ENCODE measurements around the gene MGAT4C.

DNA sequence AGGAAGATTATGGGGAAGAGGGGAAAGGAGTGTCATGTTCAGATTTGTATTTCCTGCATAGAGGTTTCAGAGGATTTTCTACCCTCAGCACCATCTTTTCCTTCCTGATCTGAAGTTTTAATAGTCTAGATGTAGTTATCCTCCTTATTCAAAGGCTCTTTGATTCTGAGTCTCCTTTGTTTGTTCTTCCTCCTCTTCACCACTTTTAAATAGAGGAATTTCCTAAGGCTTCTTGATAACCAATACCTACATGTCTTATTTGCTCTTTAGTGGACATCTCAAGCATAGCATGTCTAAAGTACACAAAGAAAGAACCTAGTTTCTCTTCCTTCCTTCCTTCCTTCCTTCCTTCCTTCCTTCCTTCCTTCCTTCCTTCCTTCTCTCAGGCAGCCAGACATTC, 8.3 kb downstream of the MGAT4C start:
- no peak for TF ChIP-seq POLR2A (IDR thresholded peaks at IDR 0.05)
- TF ChIP-seq, protein P1, sequence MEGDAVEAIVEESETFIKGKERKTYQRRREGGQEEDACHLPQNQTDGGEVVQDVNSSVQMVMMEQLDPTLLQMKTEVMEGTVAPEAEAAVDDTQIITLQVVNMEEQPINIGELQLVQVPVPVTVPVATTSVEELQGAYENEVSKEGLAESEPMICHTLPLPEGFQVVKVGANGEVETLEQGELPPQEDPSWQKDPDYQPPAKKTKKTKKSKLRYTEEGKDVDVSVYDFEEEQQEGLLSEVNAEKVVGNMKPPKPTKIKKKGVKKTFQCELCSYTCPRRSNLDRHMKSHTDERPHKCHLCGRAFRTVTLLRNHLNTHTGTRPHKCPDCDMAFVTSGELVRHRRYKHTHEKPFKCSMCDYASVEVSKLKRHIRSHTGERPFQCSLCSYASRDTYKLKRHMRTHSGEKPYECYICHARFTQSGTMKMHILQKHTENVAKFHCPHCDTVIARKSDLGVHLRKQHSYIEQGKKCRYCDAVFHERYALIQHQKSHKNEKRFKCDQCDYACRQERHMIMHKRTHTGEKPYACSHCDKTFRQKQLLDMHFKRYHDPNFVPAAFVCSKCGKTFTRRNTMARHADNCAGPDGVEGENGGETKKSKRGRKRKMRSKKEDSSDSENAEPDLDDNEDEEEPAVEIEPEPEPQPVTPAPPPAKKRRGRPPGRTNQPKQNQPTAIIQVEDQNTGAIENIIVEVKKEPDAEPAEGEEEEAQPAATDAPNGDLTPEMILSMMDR (IDR thresholded peaks at IDR 0.05): no peak
